Gastrocnemius medialis (tissue), 4 donors: ENCODE results near the gene VAC14. TPM values are rescaled to one million over a fixed set of nuclear protein-coding genes. Genes with fewer than 3 reads are reported as not detected.

Experiments
- ATAC-seq, 2 donors: fragments of 150-250 bp; one replicate each; pipeline ENCODE4 v1.9.1; 2016
- DNase-seq, 2 donors: peaks; one replicate each; pipeline ENCODE4 v3.0.0-alpha.2; 2019
- H3K27ac ChIP-seq, 4 donors: fragments of 200-600 bp; sonication (generic); 1 replicate in 1 of 4; 2 replicates in 3 of 4; pipeline ENCODE4 v1.5.1; 2016 to 2018; ENCODE audit warnings: mild to moderate bottlenecking in 2 of 4, moderate library complexity in 1 of 4
- H3K27me3 ChIP-seq, 3 donors: fragments of 200-600 bp; sonication (generic) in 2 of 3; 1 replicate in 1 of 3; 2 replicates in 2 of 3; pipeline versions ENCODE4 v1.5.1 to v1.6.0; 2016 to 2019; ENCODE audit warnings: mild to moderate bottlenecking in 1 of 3, moderate library complexity in 1 of 3
- H3K36me3 ChIP-seq, 2 donors: fragments of 200-600 bp; sonication (generic) in 1 of 2; one replicate each; pipeline ENCODE4 v1.5.1; 2017 to 2018
- H3K4me1 ChIP-seq, 2 donors: fragments of 200-600 bp; sonication (generic) in 1 of 2; one replicate each; pipeline ENCODE4 v1.5.1; 2016 to 2017; ENCODE audit warnings: mild to moderate bottlenecking in 2 of 2
- H3K4me3 ChIP-seq, 4 donors: fragments of 200-600 bp; sonication (generic) in 3 of 4; 1 replicate in 1 of 4; 2 replicates in 3 of 4; pipeline ENCODE4 v1.5.1; 2016 to 2019; ENCODE audit warnings: mild to moderate bottlenecking in 2 of 4
- H3K9me3 ChIP-seq, 3 donors: fragments of 200-600 bp; sonication (generic) in 2 of 3; 1 replicate in 1 of 3; 2 replicates in 2 of 3; pipeline ENCODE4 v1.5.1; 2016 to 2019
- POLR2A ChIP-seq, 2 donors: fragments of 450-650 bp; IDR thresholded peaks; one replicate each; pipeline ENCODE4 v1.6.1; 2017; ENCODE audit warnings: antibody characterized with exemption in 2 of 2, mild to moderate bottlenecking in 2 of 2, moderate library complexity in 2 of 2
- in situ Hi-C, 4 donors: fragments of 200-750 bp; cut with MboI; loops; one replicate each; pipeline versions ENCODE4 v1.15.0 to v1.8.0; 2017; ENCODE audit warnings: low sequenced_read_pairs in 4 of 4
- intact Hi-C: fragments of 100-400 bp; cut with DNase I; formaldehyde crosslinking; loops from one replicate; pipeline ENCODE4 v1.15.1; 2023; ENCODE audit warnings: low total_unique reads
- total RNA-seq, 4 donors: library from RNA; depleted of rRNA; stranded (reverse); fragments of >200 nt; gene quantifications; one replicate each; pipeline versions ENCODE4 v1.1.0 to v1.2.3, GENCODE V29; 2016
- TF ChIP-seq, protein P1 (sequence below), 5 experiments: fragments of 450-650 bp in 3 of 5; fragments of 200-600 bp in 2 of 5; sonication (generic) in 2 of 5; IDR thresholded peaks in 4 of 5; conservative IDR thresholded peaks in 1 of 5; 1 replicate in 4 of 5; 2 replicates in 1 of 5; pipeline ENCODE4 v1.5.1; 2016 to 2019; ENCODE audit warnings: antibody characterized with exemption in 5 of 5, mild to moderate bottlenecking in 3 of 5, moderate library complexity in 3 of 5

Gene VAC14
- total RNA-seq, 4 donors from 2014 or later = 19.8 to 30.9 (median 27.0) TPM

DNA sequence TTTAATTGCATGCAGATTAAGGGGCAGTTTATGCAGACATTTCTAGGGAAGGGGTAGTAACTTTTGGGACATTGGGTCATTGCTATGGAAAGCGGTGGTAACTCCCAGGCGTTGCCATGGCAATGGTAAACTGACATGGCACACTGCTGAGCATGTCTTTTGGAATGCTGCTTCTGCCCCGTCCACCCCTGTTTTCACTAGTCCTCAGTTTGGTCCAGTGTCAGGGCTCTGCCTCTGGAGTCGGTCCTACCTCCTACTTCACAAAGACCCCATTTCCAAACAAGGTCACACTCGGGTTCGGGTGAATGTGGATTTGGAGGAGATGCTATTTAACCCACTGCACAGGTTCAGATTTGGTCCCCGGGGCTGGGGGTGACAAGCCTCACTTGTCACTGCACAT is 151.7 kb downstream of the VAC14 start:
- Histone ChIP-seq H3K27ac (no peak overlapping the region), H3K36me3 (no peaks in the 10 kb centered on the region), H3K4me1 (peaks cover 17 to 29% of the 10 kb centered on the region in 2 donors), H3K4me3 (no peak overlapping the region), H3K27me3 (no peaks in the 10 kb centered on the region), H3K9me3 (no peaks in the 10 kb centered on the region)
- TF ChIP-seq, protein P1, sequence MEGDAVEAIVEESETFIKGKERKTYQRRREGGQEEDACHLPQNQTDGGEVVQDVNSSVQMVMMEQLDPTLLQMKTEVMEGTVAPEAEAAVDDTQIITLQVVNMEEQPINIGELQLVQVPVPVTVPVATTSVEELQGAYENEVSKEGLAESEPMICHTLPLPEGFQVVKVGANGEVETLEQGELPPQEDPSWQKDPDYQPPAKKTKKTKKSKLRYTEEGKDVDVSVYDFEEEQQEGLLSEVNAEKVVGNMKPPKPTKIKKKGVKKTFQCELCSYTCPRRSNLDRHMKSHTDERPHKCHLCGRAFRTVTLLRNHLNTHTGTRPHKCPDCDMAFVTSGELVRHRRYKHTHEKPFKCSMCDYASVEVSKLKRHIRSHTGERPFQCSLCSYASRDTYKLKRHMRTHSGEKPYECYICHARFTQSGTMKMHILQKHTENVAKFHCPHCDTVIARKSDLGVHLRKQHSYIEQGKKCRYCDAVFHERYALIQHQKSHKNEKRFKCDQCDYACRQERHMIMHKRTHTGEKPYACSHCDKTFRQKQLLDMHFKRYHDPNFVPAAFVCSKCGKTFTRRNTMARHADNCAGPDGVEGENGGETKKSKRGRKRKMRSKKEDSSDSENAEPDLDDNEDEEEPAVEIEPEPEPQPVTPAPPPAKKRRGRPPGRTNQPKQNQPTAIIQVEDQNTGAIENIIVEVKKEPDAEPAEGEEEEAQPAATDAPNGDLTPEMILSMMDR (IDR thresholded peaks at IDR 0.05 in 4 of 5, conservative IDR thresholded peaks at IDR 0.05 in 1 of 5) = no peak
- no peak for TF ChIP-seq POLR2A (IDR thresholded peaks at IDR 0.05)
- ATAC-seq = no peak
- in situ Hi-C loops = loop anchor here in 2 of 4 donors (5.0 to 25.0 kb wide), 2 partner anchors 117 to 287 kb away; no protein-coding TSS in a partner anchor
- no peak for DNase-seq
- intact Hi-C loops = no loop called here

GRCh38 chr16:70648606-70649005 is 152.4 kb downstream of the VAC14 start:
- intact Hi-C loops = no loop called here
- no peaks in the 10 kb centered on the region for H3K36me3 ChIP-seq
- peak overlapping the region in 2 of 4 donors; percentile 23 to 93 for H3K27ac ChIP-seq
- ATAC-seq = no peak
- H3K27me3 ChIP-seq = no peaks in the 10 kb centered on the region
- no peaks in the 10 kb centered on the region for H3K9me3 ChIP-seq
- in situ Hi-C loops = loop anchor here in 2 of 4 donors (5.0 to 25.0 kb wide), 2 partner anchors 116 to 286 kb away; no protein-coding TSS in a partner anchor
- peaks cover 13 to 23% of the 10 kb centered on the region in 2 donors for H3K4me1 ChIP-seq
- TF ChIP-seq POLR2A (IDR thresholded peaks at IDR 0.05) = no peak
- TF ChIP-seq, protein P1 (IDR thresholded peaks at IDR 0.05 in 4 of 5, conservative IDR thresholded peaks at IDR 0.05 in 1 of 5) = no peak
- H3K4me3 ChIP-seq = no peak overlapping the region
- DNase-seq = no peak

DNA sequence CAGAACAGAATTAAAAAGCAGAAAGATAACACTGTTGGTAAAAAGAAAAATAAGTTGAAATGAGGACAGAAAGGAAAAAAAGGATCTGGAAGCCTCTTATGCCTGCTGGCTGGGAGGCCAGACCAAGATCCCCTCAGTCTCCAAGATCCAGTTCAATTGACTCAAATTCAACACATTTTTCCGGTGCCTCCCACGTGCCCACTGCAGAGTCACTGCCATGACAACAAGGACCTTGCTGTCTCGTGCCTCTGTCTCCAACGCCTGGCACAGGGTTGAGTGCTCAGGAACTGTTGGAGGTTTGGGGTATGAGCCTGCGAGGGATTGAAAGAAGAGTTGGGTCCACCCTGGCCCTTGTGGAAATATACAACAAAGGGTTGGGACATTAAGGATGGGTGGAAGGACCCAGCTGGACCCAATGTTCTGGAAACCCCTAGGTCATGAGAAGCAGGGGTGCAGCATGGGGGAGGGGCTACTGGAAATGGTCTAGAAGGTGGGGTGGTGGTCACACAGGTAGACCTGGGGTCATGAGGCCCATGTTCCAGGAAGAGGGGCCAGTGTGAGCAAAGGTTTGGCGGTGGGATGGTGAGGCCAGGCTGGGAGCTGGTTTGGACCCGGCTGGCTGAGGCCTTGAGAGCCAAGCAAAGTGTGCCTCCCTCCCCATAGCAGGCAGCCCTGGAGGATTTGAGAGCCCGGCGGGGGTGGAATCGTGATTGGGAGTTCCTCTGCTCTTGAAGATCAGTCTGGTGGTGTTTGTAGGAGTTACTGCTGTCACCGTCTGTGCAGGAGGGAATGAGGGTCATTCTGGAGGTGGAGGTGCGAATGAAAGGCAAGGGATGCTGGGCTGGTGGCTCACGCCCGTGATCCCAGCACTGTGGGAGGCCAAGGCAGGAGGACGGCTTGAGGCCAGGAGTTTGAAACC is 153.3 kb downstream of the VAC14 start:
- DNase-seq (no peak), ATAC-seq (no peak)
- in situ Hi-C loops = loop anchor here in 2 of 4 donors (5.0 to 25.0 kb wide), 2 partner anchors 115 to 285 kb away; no protein-coding TSS in a partner anchor
- intact Hi-C loops = loop anchor here (2.0 kb wide), 1 partner anchor 37 kb away; no protein-coding TSS in a partner anchor
- no peaks in the 10 kb centered on the region for H3K27me3 ChIP-seq
- H3K4me3 ChIP-seq = peak overlapping the region in 3 of 4 donors; percentile 47 to 55 (median 53)
- no peaks in the 10 kb centered on the region for H3K9me3 ChIP-seq
- TF ChIP-seq, protein P1 (IDR thresholded peaks at IDR 0.05 in 4 of 5, conservative IDR thresholded peaks at IDR 0.05 in 1 of 5) = no peak
- TF ChIP-seq POLR2A (IDR thresholded peaks at IDR 0.05) = no peak
- H3K4me1 ChIP-seq = peaks cover 13 to 18% of the 10 kb centered on the region in 2 donors
- H3K36me3 ChIP-seq = no peaks in the 10 kb centered on the region
- H3K27ac ChIP-seq = peak overlapping the region in 3 of 4 donors; percentile 82 to 94 (median 93)

- no peaks in the 10 kb centered on the region for H3K9me3 ChIP-seq
- intact Hi-C loops (loop anchor here (2.0 kb wide), 1 partner anchor 36 kb away; no protein-coding TSS in a partner anchor), in situ Hi-C loops (loop anchor here in 2 of 4 donors (5.0 to 25.0 kb wide), 2 partner anchors 114 to 284 kb away; no protein-coding TSS in a partner anchor)
- no peaks in the 10 kb centered on the region for H3K36me3 ChIP-seq
- H3K27me3 ChIP-seq = no peaks in the 10 kb centered on the region
- DNase-seq = peak; percentile 95 to 97
- peak within 1 kb of the TSS; percentile 71 to 94 (median 88) for H3K27ac ChIP-seq
- H3K4me3 ChIP-seq = peak within 1 kb of the TSS; percentile 19 to 55 (median 50)
- H3K4me1 ChIP-seq = peaks cover 13 to 18% of the 10 kb centered on the region in 2 donors
- peak; percentile 94 to 96 for ATAC-seq
- peak; percentile 15 to 56 for TF ChIP-seq POLR2A (IDR thresholded peaks at IDR 0.05)
- TF ChIP-seq, protein P1 (IDR thresholded peaks at IDR 0.05 in 4 of 5, conservative IDR thresholded peaks at IDR 0.05 in 1 of 5) = peak in 1 of 5 experiments; percentile 17
Measured at GRCh38 chr16:70646260-70647241, 154.4 kb downstream of the VAC14 start, which contains the start of gene IL34. IL34 (plus strand) TSS chr16:70646559; CDS start chr16:70646948, 389 bp downstream.
